Activated T-helper 1 cell treated with anti-CD3 and anti-CD28 coated beads, Interleukin-12 subunit alpha, Interleukin-12 subunit beta, Interleukin-2, Interleukin-4 antibody, amounts not matched to agents 30 ng/mL and 10 ng/mL and 1 ng/mL, durations not matched to agents 14 hours and 24 hours and 36 hours (primary cell): ENCODE results near the gene OPCML. TPM values are rescaled to one million over a fixed set of nuclear protein-coding genes. Genes with fewer than 3 reads are reported as not detected.

Source experiments
- DNase-seq: peaks from one replicate; pipeline ENCODE4 v3.0.0; 2021; ENCODE audit warnings: low spot score
- H3K27ac Mint-ChIP-seq: one replicate; pipeline ENCODE4 v1.8.0; 2021; ENCODE audit warnings: mild to moderate bottlenecking, mixed read lengths
- H3K27me3 Mint-ChIP-seq: one replicate; pipeline ENCODE4 v1.8.0; 2022; ENCODE audit warnings: mild to moderate bottlenecking, moderate library complexity, mixed read lengths; ENCODE audit not compliant: insufficient read depth
- H3K36me3 Mint-ChIP-seq: one replicate; pipeline ENCODE4 v1.8.0; 2021; ENCODE audit warnings: low read depth, mixed read lengths
- H3K4me1 Mint-ChIP-seq: one replicate; pipeline ENCODE4 v1.8.0; 2021; ENCODE audit warnings: low read depth, mixed read lengths
- H3K4me3 Mint-ChIP-seq: one replicate; pipeline ENCODE4 v1.8.0; 2021; ENCODE audit warnings: mild to moderate bottlenecking, moderate library complexity, mixed read lengths
- H3K9me3 Mint-ChIP-seq: one replicate; pipeline ENCODE4 v1.8.0; 2021; ENCODE audit warnings: mixed read lengths
- intact Hi-C: fragments of 100-400 bp; cut with micrococcal nuclease; formaldehyde crosslinking; loops from one replicate; pipeline ENCODE4 v1.15.1; 2024
- total RNA-seq: library from RNA; stranded (reverse); gene quantifications from 2 replicates; pipeline ENCODE4 v1.2.3, GENCODE V29; 2022

Gene OPCML
- total RNA-seq, 1 donor from 2014 or later, result not detected

- no peak for DNase-seq
- intact Hi-C loops, result no loop called here
- H3K36me3 Mint-ChIP-seq, result no peaks in the 10 kb centered on the region
- no peaks in the 10 kb centered on the region for H3K9me3 Mint-ChIP-seq
- no peak overlapping the region for H3K4me3 Mint-ChIP-seq
- H3K27ac Mint-ChIP-seq, result no peak overlapping the region
- no peaks in the 10 kb centered on the region for H3K4me1 Mint-ChIP-seq
- H3K27me3 Mint-ChIP-seq, result no peaks in the 10 kb centered on the region
These were observed 666.7 kb downstream of the OPCML start for GRCh38 chr11:132865623-132866022.

- Mint-ChIP-seq H3K4me1 (no peaks in the 10 kb centered on the region), H3K27ac (no peak overlapping the region), H3K9me3 (no peaks in the 10 kb centered on the region), H3K4me3 (no peak overlapping the region), H3K27me3 (no peaks in the 10 kb centered on the region), H3K36me3 (no peaks in the 10 kb centered on the region)
- intact Hi-C loops, result no loop called here
- DNase-seq, result no peak
These were observed 667.3 kb downstream of the OPCML start for GRCh38 chr11:132864811-132865576.

GRCh38 chr11:132862933-132863332 is 669.4 kb downstream of the OPCML start:
- Mint-ChIP-seq H3K4me1 (no peaks in the 10 kb centered on the region), H3K27me3 (no peaks in the 10 kb centered on the region)

GRCh38 chr11:132862137-132862536 is 670.2 kb downstream of the OPCML start:
- H3K27ac Mint-ChIP-seq, result no peak overlapping the region
- no peaks in the 10 kb centered on the region for H3K4me1 Mint-ChIP-seq
- no peak for DNase-seq
- intact Hi-C loops, result no loop called here
- H3K27me3 Mint-ChIP-seq, result no peaks in the 10 kb centered on the region
- H3K4me3 Mint-ChIP-seq, result no peak overlapping the region
- no peaks in the 10 kb centered on the region for H3K36me3 Mint-ChIP-seq
- no peaks in the 10 kb centered on the region for H3K9me3 Mint-ChIP-seq

More at GRCh38 chr11:132862933-132863332, 669.4 kb downstream of the OPCML start:
- no peaks in the 10 kb centered on the region for H3K36me3 Mint-ChIP-seq
- DNase-seq, result no peak
- H3K27ac Mint-ChIP-seq, result no peak overlapping the region
- no peak overlapping the region for H3K4me3 Mint-ChIP-seq
- intact Hi-C loops, result no loop called here
- H3K9me3 Mint-ChIP-seq, result no peaks in the 10 kb centered on the region

GRCh38 chr11:132859306-132859705 is 673.0 kb downstream of the OPCML start:
- Mint-ChIP-seq H3K4me3 (no peak overlapping the region), H3K36me3 (no peaks in the 10 kb centered on the region), H3K27ac (no peak overlapping the region), H3K9me3 (no peaks in the 10 kb centered on the region), H3K27me3 (no peaks in the 10 kb centered on the region), H3K4me1 (no peaks in the 10 kb centered on the region)
- intact Hi-C loops, result no loop called here
- no peak for DNase-seq

- intact Hi-C loops, result no loop called here
- Mint-ChIP-seq H3K36me3 (no peaks in the 10 kb centered on the region), H3K4me3 (no peak overlapping the region), H3K27ac (no peak overlapping the region), H3K4me1 (no peaks in the 10 kb centered on the region), H3K9me3 (no peaks in the 10 kb centered on the region), H3K27me3 (no peaks in the 10 kb centered on the region)
- DNase-seq, result no peak
These were observed 674.1 kb downstream of the OPCML start for GRCh38 chr11:132858223-132858622.

GRCh38 chr11:132856032-132856431 is 676.3 kb downstream of the OPCML start:
- no peak for DNase-seq
- no peaks in the 10 kb centered on the region for H3K36me3 Mint-ChIP-seq
- no peaks in the 10 kb centered on the region for H3K4me1 Mint-ChIP-seq
- H3K4me3 Mint-ChIP-seq, result no peak overlapping the region
- intact Hi-C loops, result no loop called here
- no peaks in the 10 kb centered on the region for H3K27me3 Mint-ChIP-seq
- H3K9me3 Mint-ChIP-seq, result no peaks in the 10 kb centered on the region
- H3K27ac Mint-ChIP-seq, result no peak overlapping the region

- Mint-ChIP-seq H3K27ac (no peak overlapping the region), H3K27me3 (no peaks in the 10 kb centered on the region), H3K4me1 (no peaks in the 10 kb centered on the region), H3K9me3 (no peaks in the 10 kb centered on the region), H3K4me3 (no peak overlapping the region), H3K36me3 (no peaks in the 10 kb centered on the region)
- intact Hi-C loops, result no loop called here
- DNase-seq, result no peak
These were observed 676.8 kb downstream of the OPCML start for GRCh38 chr11:132855516-132855915.

- intact Hi-C loops, result no loop called here
- H3K9me3 Mint-ChIP-seq, result no peaks in the 10 kb centered on the region
These were observed 678.4 kb downstream of the OPCML start for GRCh38 chr11:132853886-132854285.

GRCh38 chr11:132852361-132852760 is 679.9 kb downstream of the OPCML start:
- Mint-ChIP-seq H3K36me3 (no peaks in the 10 kb centered on the region), H3K27ac (no peak overlapping the region), H3K27me3 (no peaks in the 10 kb centered on the region), H3K9me3 (no peaks in the 10 kb centered on the region), H3K4me1 (no peaks in the 10 kb centered on the region), H3K4me3 (no peak overlapping the region)
- intact Hi-C loops, result no loop called here
- DNase-seq, result no peak

More at GRCh38 chr11:132853886-132854285, 678.4 kb downstream of the OPCML start:
- no peak for DNase-seq
- H3K36me3 Mint-ChIP-seq, result no peaks in the 10 kb centered on the region
- H3K27ac Mint-ChIP-seq, result no peak overlapping the region
- H3K27me3 Mint-ChIP-seq, result no peaks in the 10 kb centered on the region
- no peak overlapping the region for H3K4me3 Mint-ChIP-seq
- H3K4me1 Mint-ChIP-seq, result no peaks in the 10 kb centered on the region

- Mint-ChIP-seq H3K9me3 (no peaks in the 10 kb centered on the region), H3K4me3 (no peak overlapping the region), H3K4me1 (no peaks in the 10 kb centered on the region), H3K27me3 (no peaks in the 10 kb centered on the region), H3K36me3 (no peaks in the 10 kb centered on the region), H3K27ac (no peak overlapping the region)
- intact Hi-C loops, result no loop called here
- DNase-seq, result no peak
These were observed 681.1 kb downstream of the OPCML start for GRCh38 chr11:132851247-132851646.

- no peak overlapping the region for H3K27ac Mint-ChIP-seq
- H3K9me3 Mint-ChIP-seq, result no peaks in the 10 kb centered on the region
- DNase-seq, result no peak
- H3K36me3 Mint-ChIP-seq, result no peaks in the 10 kb centered on the region
- intact Hi-C loops, result no loop called here
- no peaks in the 10 kb centered on the region for H3K27me3 Mint-ChIP-seq
- no peaks in the 10 kb centered on the region for H3K4me1 Mint-ChIP-seq
- no peak overlapping the region for H3K4me3 Mint-ChIP-seq
These were observed 682.0 kb downstream of the OPCML start for GRCh38 chr11:132850266-132850665.

- Mint-ChIP-seq H3K36me3 (no peaks in the 10 kb centered on the region), H3K9me3 (no peaks in the 10 kb centered on the region), H3K4me1 (no peaks in the 10 kb centered on the region), H3K4me3 (no peak overlapping the region), H3K27me3 (no peaks in the 10 kb centered on the region), H3K27ac (no peak overlapping the region)
- intact Hi-C loops, result no loop called here
- no peak for DNase-seq
These were observed 684.0 kb downstream of the OPCML start for GRCh38 chr11:132848336-132848735.

- H3K4me3 Mint-ChIP-seq, result no peak overlapping the region
- intact Hi-C loops, result no loop called here
- no peaks in the 10 kb centered on the region for H3K36me3 Mint-ChIP-seq
- no peaks in the 10 kb centered on the region for H3K9me3 Mint-ChIP-seq
- H3K27me3 Mint-ChIP-seq, result no peaks in the 10 kb centered on the region
- no peaks in the 10 kb centered on the region for H3K4me1 Mint-ChIP-seq
- DNase-seq, result no peak
- H3K27ac Mint-ChIP-seq, result no peak overlapping the region
These were observed 686.2 kb downstream of the OPCML start for GRCh38 chr11:132846075-132846474.
